H1 (cell line): ENCODE results near the gene LYPD6B. TPM values are rescaled to one million over a fixed set of nuclear protein-coding genes. Genes with fewer than 3 reads are reported as not detected.

Source experiments
- polyA plus RNA-seq, 7 experiments: library from polyadenylated mRNA; depleted of rRNA in 3 of 7; stranded (reverse) in 5 of 7; unstranded in 2 of 7; fragments of >200 nt in 5 of 7; fragments of 200-250 nt in 2 of 7; gene quantifications; 1 replicate in 5 of 7; 2 replicates in 1 of 7; 4 replicates in 1 of 7; pipeline versions ENCODE4 v1.2.1 to v1.2.3, GENCODE V29; 2011 to 2013; ENCODE audit warnings: missing spikeins in 2 of 7, mixed read lengths in 2 of 7
- total RNA-seq: library from RNA; stranded (reverse); fragmentation: NEBNext Ultra II Directional; extraction: Animal tissue kit (Norgen Biotek cat#: 25700); gene quantifications from 2 replicates; pipeline ENCODE4 v1.2.1, GENCODE V29; 2021

LYPD6B gene
- total and polyA plus RNA-seq, 2 of the 8 experiments (the other 6 are each of a cell fraction or from before 2014, with no cell fraction given), result 2.2 to 3.5 TPM

Other genes with a start within 250 kb of the LYPD6B start
- gene KIF5C, start 163.5 kb upstream of the LYPD6B start, total RNA-seq, result 58.1 and 66.4 TPM in 2 replicates
- gene KIF5C, start 163.5 kb upstream of the LYPD6B start, polyA plus RNA-seq (2011; rRNA removed), result 12.5 and 16.3 TPM in 2 replicates